Right renal cortex interstitium (tissue), 3 donors: ENCODE measurements around the gene AGAP2. TPM values are rescaled to one million over a fixed set of nuclear protein-coding genes. Genes with fewer than 3 reads are reported as not detected.

Experiments used
- DNase-seq, 3 donors: peaks; one replicate each; pipeline ENCODE4 v3.0.0-alpha.2; 2013; ENCODE audit warnings: low read depth in 3 of 3, low spot score in 2 of 3
- polyA plus RNA-seq, 3 donors: library from polyadenylated mRNA; unstranded; fragments of 120-200 nt; gene quantifications; one replicate each; pipeline ENCODE4 v1.2.1, GENCODE V29; 2013; ENCODE audit not compliant: insufficient read length in 3 of 3

Gene AGAP2
- polyA plus RNA-seq, 3 donors: 0.68 to 1.9 (median 1.2) TPM

DNA sequence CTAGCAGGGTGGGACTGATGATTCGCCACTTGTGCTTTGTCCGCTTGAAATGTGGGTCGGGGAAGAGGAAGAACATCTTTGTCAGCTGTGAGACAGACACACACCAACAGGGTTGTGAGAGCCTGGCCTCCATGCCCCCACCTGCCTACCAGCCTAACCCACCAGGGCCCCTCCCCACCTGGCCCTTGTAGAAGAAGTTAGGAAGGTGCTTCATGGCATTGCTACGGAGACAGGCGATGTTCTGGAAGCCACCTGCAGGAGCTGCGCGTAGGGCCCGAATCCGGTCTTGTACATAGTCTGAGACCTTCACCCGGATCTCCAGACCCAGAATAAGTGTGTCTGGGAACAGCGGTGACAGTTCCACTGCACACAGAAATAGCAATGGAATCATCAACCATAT lies 31.1 kb upstream of the AGAP2 start:
- DNase-seq: no peak

DNA sequence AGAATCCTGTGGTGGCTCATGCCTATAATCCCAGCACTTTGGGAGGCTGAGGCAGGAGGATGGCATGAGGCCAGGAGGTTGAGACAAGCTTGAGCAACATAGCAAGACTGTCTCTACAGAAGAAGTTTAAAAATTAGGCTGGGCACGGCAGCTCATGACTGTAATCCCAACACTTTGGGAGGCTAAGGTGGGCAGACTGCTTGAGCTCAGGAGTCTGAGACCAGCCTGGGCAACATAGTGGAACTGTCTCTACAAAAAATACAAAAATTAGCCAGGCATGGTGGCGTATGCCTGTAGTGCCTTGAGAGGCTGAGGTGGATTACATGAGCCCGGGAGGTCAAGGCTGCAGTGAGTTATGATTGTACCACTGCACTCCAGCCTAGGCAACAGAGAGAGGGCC lies 29.3 kb upstream of the AGAP2 start:
- DNase-seq: no peak

DNA sequence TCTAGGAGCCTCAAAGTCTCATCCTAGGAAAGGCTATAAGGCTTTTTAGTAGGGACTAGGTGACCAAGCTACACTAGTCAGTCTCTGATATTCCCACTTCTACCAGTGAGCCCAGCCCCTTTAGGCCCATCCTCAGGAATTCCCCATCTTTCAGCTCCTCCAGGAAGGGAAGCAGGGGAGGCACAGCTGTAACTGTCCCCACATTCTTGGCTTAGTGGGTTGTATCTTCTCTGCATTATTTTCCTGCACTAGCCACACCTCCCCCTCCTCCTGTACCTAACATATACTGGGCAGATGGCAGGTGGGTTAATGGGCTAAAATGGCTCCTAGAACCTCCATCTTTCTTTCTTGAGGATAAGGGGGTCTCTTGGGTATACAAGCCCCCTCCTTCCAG lies 28.8 kb upstream of the AGAP2 start:
- DNase-seq: no peak

DNA sequence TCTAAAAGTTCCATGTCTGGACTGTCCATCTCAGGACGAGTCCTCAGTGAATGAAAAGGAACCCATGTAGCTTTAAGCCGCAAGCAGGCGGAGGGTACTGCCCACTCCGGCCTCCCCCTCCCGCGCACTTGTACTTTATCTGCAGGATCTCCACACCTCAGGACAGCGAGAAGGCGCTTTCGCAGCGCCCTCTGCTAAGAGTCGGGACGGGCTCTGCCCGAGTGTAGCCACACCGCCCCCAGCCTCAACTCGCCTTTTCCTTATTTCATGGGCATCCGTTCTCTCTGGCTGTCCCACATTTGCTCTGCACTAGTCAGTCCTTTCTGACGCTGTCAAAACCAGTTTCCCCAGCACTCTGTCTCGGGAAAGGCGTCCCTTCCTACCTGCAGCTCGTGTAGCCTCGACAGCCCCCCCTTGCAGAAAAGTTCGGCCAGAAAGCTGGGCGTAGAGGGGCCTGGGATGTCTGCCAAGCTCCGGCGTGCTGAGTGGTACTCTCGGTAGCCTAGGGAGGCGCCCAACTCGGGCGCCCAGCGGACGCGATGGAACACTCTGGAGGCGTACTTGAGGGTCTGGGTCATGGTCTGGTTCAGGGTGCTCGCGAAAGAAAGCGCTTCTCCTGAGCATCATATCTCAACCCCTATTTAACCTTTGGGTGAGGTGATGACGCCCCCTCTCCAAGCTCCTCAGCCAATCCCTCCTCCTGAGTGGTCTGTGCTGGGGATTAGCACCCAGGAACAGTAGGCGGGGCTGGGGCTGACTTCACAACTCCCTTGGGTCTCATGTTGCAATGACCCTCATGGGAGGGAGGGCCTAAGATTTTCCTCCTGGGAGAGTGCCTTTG lies 28.1 kb upstream of the AGAP2 start, which contains the start of gene CYP27B1:
Gene CYP27B1 (minus strand): TSS at position 615 of the 841 bp plus-strand sequence. CDS start 37 bp downstream, at position 578.
- no peak for DNase-seq

DNA sequence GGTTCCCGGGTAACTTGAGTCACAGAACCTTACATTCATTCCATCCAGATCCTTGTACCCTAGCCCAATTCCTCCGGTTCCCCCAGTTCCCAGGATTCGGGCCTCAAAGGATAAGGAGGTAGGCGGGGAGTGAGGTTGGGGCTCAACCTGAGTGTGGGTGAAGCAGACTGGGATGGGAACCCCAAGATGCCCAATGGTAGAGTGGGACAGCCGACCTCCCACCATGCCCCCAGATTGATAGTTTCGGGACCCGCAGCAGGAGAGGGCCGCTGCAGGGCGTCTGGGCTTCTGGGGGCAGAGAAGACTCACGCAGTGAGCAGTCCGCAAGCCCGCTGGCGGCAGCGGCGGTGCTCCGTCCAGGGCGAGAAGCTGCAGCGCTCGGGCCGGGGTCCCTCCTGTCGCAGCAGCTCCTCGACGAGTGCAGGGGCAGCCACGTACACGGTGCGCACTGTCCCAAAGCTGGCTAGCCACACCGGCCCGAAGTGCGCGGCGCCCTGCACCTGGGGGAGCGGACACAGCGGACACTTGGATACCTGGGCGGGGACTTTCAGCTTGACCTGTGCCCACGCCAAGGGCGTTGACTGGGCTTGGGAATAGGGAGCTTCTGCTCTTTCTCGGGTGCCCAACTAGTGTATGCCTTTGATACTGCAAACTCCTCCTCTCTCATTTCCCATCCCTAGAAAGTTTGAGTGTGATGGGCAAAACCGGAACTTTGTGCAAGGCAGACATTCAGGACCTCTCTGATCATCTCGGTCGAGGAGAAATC lies 27.3 kb upstream of the AGAP2 start:
- no peak for DNase-seq

DNA sequence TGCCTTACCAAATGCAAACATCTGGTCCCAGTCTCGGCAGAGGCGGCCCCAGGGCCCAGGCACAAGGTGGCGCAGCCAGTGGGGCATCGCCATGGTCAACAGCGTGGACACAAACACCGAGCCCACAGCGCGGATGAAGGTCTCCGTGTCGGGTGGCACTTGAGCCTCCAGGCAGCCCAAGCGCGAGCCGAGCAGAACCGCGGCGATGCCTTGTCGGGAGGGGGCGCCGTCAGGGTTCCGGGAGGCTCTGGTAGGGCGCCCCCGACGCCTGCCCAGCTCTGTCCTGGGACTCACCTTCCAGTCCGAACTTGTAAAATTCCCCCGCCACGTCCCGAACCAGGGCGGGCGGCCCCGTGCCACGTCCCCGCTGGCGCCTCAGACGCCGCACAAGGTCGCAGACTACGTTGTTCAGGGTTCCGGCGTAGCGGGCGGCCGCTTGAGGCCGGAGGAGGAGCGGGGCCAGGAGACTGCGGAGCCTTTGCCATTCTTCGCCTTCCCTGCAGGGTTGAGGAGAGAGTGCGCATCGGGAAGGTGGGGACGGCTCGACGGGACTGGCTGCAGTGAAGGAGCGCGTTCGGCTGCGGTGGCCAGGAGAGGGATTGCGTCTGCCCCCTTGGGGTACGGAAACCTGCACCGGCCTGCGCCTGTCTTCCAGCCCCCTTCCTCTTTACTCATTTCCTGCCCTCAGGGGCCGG lies 26.6 kb upstream of the AGAP2 start:
- DNase-seq: no peak

DNA sequence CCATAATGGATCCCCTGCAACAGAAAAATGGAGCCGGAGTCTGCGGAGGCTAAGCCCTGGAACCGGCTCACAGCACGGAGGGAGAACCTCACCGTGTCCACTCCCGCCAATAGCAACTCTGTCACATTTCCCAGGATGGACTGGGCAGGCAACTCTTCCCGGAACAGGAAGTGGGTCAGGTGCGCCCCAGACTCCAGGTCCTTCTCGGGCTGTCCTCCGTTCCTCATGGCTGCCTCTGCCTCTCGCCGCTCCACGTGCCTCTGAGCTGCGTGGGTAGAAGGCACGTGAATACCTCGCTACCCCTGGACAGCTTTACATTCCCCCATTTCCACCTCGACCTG lies 26.1 kb upstream of the AGAP2 start:
- no peak for DNase-seq

DNA sequence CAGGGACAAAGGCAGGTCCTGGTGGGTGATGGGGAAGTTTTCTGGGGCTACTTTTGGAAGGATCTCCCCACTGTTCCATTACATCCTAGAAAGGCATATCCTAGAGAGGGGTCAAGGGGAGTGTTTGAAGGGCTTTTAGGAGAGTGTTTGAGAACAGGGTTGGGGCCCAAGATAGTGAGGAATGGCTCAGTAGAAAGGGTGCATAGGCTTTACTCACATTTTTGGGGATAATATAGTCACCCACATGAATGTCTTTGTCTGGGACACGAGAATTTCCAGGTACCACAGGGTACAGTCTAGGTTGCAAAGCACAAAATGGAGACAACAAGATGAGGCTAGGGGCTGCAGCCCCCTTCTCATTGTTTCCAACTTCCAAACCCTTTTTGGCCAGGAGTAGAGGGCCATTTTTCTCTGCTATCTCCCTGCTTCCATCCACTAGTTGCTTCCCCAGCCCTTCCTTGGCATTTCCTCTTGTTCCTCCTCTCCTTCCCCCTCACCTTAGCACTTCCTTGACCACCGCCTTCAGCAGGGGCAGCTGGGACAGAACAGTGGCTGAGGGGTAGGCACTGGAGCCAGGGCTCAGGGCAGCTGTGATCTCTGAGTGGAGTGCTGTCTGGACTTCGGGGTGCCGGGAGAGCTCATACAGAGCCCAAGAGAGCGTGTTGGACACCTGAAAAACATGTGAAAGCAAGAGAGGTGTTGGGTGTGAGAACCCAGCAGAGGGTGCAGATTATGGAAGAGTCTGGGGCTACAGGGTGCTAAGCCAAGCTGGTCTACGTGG lies 25.5 kb upstream of the AGAP2 start:
- no peak for DNase-seq

DNA sequence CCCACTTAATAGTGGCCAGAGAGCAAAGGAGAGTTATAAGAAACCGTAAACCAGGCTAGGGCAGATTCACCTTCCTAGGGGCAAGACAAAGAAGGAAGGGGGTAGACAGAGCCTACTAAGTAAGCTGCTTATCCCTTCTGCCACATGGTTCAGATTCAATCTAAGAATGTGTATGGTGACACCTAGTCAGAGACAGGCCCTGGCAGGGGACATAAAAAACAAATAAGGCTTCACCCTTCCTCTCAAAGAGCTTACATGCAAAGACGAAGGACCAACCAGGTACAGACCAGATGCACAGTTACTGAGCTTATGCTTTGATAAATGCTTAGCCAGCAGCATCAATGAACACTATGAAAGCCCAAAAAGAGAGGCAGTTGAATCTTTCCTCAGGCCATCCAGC lies 23.9 kb upstream of the AGAP2 start:
- DNase-seq: no peak

DNA sequence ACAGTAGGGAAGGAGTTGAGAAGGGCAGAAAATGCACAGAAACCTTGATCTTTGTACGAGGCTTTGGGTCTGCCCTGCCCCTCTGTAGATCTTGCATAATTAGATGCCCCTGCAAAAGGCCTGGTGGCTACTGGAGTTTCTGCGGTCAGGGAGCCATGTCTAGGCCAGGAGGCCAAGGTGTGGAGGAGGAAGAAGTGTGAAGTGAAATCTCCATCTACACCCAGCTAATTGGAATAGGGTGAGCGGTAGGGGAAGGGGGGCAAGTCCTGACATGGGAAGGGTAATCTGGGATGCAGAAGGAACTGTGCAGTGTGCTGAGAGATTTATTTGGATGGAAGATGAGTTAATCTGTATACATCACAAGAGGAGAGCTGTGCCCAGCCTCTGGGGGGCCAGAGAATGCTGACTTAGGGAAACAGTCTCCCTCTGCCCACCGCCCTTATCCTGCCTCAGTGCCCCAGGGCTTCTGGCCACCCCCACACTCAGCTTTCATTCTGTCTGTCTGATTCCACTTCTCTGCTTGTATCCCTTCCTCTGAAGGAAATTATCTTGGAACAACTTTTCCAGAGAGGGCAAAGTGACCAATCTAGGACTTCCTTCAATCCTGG lies 23.0 kb upstream of the AGAP2 start:
- DNase-seq: no peak

DNA sequence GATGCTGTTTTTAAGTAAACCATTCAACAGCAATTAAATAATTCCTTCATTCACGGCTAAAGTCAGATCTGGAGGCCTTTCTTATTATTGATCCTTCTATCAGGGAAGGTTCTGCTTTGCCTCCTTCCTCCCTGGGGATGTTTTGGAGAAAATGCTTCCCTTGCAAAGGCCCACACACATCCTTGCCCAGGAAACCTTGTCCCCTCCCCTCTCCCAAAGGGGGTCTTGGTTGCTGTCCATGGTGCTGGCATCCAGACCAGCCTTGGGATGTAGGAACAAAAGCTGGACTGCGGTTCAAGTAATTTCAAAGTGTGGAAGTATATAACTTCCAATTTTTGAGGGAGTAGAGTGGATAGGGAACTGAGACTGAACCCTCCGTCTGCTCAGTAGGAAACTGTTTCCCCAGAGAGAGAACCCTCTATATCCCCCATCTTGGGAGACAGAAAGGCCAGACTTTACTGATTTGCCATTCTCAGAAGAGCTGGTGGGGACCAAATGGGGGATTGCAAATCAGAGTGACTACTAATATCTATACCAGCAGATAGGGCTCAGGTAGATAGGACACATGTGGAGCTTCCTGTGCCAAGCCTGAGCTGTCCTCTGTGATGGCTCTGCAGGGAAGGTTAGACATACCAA lies 21.9 kb upstream of the AGAP2 start:
- DNase-seq: no peak

DNA sequence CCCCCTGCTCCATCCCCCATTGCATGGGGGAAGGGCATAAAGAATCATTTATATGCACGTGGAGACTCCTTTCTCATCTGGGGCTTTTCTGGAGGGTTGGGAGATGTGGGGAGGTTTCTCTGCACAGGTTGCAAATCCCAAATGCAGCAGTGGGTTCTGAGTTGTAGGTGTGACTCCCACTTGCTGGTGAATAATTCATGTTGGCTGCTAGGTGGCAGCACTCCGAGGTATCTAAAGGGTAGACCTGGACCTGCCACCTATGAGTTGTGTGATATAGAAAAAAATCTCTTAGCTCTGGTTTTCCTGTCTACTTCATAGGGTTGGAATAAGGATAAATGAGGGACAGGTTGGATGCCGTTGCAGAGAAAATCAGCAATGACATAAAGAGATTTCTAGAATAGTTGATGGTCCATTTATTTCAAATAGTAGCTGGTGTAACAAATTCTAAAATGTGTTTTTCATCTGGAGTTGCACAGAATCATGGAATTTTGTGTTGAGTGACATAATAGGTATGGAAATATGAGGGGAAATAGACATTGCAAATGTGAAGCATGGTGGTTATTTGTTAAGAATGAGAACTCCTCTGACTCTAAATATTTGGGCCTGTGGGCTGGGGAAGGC lies 20.9 kb upstream of the AGAP2 start:
- DNase-seq: no peak

DNA sequence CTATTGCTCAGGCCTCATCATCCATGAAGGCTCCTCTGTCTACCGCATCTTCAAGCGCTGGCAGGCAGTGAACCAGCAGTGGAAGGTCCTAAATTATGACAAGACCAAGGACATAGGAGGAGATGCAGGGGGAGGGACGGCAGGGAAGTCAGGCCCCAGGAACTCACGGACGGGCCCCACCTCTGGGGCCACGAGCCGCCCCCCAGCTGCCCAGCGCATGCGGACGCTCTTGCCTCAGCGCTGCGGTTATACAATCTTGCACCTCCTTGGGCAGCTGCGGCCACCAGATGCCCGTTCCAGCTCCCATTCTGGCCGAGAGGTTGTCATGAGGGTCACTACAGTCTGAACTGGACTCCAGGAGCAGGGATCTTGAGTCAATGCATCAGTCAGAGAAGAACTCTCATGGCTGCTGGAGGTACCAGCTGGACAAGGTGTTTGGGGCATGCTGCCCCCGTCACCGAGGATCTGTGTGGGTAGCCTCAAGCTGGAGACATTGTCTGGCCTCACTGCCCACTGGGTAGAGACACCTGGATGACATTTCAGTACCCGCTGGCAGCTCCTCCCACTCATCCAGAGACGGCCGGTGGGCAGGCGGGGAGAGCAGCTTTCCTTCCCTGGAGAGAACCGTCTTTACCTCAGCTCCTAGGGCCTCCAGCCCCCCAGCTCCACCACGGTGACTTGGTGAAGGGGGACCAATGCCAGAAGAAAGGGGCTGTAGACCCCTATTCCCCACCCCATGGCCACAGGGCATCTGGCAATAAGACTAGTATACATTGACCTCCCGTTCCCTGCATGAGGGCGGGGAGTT lies 20.2 kb upstream of the AGAP2 start:
- DNase-seq: no peak

DNA sequence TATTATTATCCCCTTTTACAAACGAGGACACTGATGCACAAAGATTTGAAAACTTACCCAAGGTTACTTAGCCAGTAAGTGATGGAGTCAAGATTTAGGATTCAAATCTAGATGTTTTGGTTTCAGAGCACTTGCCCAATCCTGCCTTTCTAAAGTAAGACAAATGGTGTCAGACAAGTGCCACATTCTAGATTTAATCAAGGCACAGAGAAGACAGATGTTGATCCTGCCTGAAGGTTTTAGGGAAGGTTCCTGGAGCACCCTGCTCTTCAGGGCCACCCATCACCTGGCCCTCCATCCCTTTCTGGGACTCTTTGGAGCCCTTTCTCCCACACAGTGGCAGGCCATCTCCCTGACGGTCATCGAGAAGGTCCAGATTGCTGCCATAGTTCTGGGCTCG lies 19.2 kb upstream of the AGAP2 start:
- DNase-seq: no peak

DNA sequence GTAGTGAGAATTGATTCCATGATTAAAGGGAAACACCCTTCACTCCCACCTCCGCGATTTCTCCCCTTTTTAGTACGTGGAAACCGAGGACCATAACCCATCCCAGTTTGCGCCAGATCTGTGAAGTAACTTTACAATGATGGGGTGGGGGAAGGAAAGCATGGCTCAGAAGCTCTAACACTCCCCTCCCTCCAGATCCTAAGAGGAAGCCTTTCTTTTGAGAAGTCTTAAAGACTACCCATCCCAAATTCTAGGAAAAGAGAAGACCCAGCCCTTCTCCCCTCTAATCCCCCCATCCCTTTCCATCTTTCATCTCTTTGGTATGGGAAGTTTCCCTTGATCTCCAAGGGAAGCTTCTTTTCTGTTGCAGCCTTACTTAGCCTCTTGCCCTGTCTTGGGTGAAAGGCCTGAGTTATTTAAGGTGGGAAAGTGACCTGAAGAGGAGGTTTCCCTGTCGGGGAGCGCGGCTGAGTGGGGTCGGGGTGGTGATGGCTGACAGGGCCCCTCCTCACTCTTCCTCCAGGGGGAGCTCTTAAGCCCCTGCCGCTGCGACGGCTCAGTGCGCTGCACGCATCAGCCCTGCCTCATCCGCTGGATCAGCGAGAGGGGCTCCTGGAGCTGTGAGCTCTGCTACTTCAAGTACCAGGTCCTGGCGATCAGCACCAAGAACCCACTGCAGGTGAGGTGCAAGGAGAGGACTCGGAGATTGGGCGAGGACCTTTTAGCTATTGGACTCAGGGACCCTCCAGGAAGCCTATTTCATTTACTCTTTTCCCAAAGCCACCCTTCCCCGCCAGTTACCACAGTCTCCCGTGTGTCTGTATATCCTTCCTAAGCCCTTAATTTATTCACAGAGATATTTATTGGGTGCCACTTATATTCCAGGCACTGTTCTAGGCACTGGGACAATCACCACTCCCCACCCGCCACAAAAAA lies 18.1 kb upstream of the AGAP2 start:
- no peak for DNase-seq

DNA sequence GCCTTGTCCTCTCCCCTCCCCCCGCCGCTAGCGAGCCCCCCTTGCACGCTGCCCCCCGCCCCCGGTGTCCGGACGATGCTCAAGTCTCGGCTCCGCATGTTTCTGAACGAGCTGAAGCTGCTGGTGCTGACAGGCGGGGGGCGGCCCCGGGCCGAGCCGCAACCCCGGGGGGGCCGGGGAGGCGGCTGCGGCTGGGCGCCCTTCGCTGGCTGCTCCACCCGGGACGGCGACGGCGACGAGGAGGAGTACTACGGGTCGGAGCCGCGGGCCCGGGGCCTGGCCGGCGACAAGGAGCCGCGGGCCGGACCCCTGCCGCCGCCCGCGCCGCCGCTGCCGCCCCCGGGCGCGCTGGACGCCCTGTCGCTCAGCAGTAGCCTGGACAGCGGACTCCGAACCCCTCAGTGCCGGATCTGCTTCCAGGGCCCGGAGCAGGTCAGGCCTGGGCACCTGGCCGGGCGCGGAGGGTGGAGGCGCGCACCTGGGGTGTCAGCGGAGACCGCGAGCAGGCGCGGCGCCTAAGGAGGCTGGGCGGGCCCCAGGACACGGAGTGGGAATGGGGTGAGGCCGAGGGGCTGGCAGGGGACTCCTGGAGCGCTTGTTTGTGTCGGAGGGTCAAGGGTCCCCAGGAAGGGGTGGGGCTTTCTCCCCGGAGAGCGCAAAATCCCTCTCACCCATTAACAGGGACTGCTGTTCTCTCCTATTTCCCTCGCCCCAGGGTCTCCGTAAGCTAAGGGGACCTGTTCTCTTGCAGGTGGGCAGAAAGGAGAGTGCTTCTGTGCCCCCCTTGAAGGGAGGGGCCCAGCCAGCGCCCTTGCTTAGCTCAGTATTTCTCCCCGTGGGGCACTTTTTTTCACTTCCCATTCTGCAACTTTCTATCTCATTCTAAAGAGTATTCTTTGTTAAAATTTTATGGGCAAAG lies 17.2 kb upstream of the AGAP2 start:
- no peak for DNase-seq

DNA sequence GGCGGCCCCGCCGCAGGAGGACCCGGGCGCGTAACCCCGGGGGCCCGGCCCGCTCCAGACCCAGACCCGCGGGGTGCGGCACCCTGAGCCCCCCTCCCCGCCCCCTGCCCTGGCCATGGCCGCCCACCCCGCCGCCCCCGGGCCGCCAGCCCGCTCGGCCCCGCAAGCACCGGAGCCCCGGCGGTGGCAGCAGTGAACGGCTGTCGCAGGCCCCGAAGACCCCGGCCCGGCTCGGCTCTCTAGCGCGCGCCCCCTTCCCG lies 16.6 kb upstream of the AGAP2 start:
- DNase-seq: no peak
